Neural cell (in vitro differentiated cells): ENCODE results near the gene AGBL1. TPM values are rescaled to one million over a fixed set of nuclear protein-coding genes. Genes with fewer than 3 reads are reported as not detected.

Experiments used
- H2AFZ ChIP-seq: fragments of 200-600, 300-800 bp; sonication (generic), shearing (Covaris generic); 2 replicates; pipeline ENCODE4 v1.6.0; 2014; ENCODE audit warnings: low read depth, mild to moderate bottlenecking, antibody characterized with exemption, low read length, moderate library complexity
- H3F3A ChIP-seq: fragments of 200-600 bp; shearing (Covaris generic); 2 replicates; pipeline ENCODE4 v1.6.1; 2016; ENCODE audit warnings: mild to moderate bottlenecking, moderate library complexity, mixed read lengths, antibody characterized with exemption, low read length; ENCODE audit not compliant: insufficient read depth, poor library complexity, severe bottlenecking
- H3K27ac ChIP-seq: fragments of 200-600, 300-800 bp; sonication (generic), shearing (Covaris generic); 2 replicates; pipeline ENCODE4 v1.5.1; 2014; ENCODE audit warnings: mild to moderate bottlenecking, low read length, moderate library complexity
- H3K27me3 ChIP-seq: fragments of 300-800, 200-600 bp; sonication (generic), shearing (Covaris generic); 2 replicates; pipeline ENCODE4 v1.6.0; 2014; ENCODE audit warnings: mild to moderate bottlenecking, low read depth, low read length, moderate library complexity; ENCODE audit not compliant: insufficient read depth
- H3K36me3 ChIP-seq: fragments of 300-800, 200-600 bp; sonication (generic), shearing (Covaris generic); 2 replicates; pipeline ENCODE4 v1.5.1; 2014; ENCODE audit warnings: mild to moderate bottlenecking, antibody characterized with exemption, low read length, moderate library complexity; ENCODE audit not compliant: insufficient read depth
- H3K4me2 ChIP-seq: fragments of 300-800, 200-600 bp; sonication (generic), shearing (Covaris generic); 2 replicates; pipeline ENCODE4 v1.6.0; 2014; ENCODE audit warnings: mild to moderate bottlenecking, low read length
- H3K4me3 ChIP-seq: fragments of 300-800, 200-600 bp; sonication (generic), shearing (Covaris generic); 2 replicates; pipeline ENCODE4 v1.5.1; 2014; ENCODE audit warnings: mild to moderate bottlenecking, low read length, moderate library complexity
- H3K79me2 ChIP-seq: fragments of 200-600 bp; shearing (Covaris generic); replicated peaks from 2 replicates; pipeline ENCODE4 v1.6.0; 2014; ENCODE audit warnings: mild to moderate bottlenecking, low read length, moderate library complexity; ENCODE audit not compliant: insufficient read depth
- H3K9ac ChIP-seq: fragments of 300-800, 200-600 bp; sonication (generic), shearing (Covaris generic); 2 replicates; pipeline ENCODE4 v1.6.1; 2016; ENCODE audit warnings: mild to moderate bottlenecking, low read length, mixed read lengths
- H3K9me2 ChIP-seq: fragments of 200-600 bp; shearing (Covaris generic); 2 replicates; pipeline ENCODE4 v1.6.1; 2016; ENCODE audit warnings: mild to moderate bottlenecking, low read length, mixed read lengths; ENCODE audit not compliant: insufficient read depth
- H3K9me3 ChIP-seq: fragments of 200-600, 300-800 bp; sonication (generic), shearing (Covaris generic); 2 replicates; pipeline ENCODE4 v1.6.1; 2016; ENCODE audit warnings: mild to moderate bottlenecking, mixed run types, low read length, moderate library complexity, mixed read lengths
- H4K20me1 ChIP-seq: fragments of 200-600 bp; shearing (Covaris generic); 2 replicates; pipeline ENCODE4 v1.6.1; 2016; ENCODE audit warnings: mild to moderate bottlenecking, mixed run types; ENCODE audit not compliant: insufficient read depth
- CTCF ChIP-seq: fragments of 450-650 bp; IDR thresholded peaks from 2 replicates; pipeline ENCODE4 v1.5.1; 2014; ENCODE audit warnings: antibody characterized with exemption, mild to moderate bottlenecking, moderate library complexity; ENCODE audit not compliant: poor library complexity, severe bottlenecking
- EP300 ChIP-seq: fragments of 450-650 bp; conservative IDR thresholded peaks from 2 replicates; pipeline ENCODE4 v1.6.1; 2014; ENCODE audit warnings: antibody characterized with exemption, mild to moderate bottlenecking, moderate library complexity; ENCODE audit not compliant: poor library complexity, severe bottlenecking
- EZH2 ChIP-seq: fragments of 200-600, 300-800 bp; shearing (Covaris generic), sonication (generic); IDR thresholded peaks from 2 replicates; pipeline ENCODE4 v1.6.1; 2014; ENCODE audit warnings: antibody characterized with exemption, low read length, borderline replicate concordance, mild to moderate bottlenecking; ENCODE audit not compliant: insufficient read depth, poor library complexity, severe bottlenecking
- MXI1 ChIP-seq: fragments of 450-650 bp; conservative IDR thresholded peaks from 2 replicates; pipeline ENCODE4 v1.6.1; 2014; ENCODE audit warnings: antibody characterized with exemption, mild to moderate bottlenecking; ENCODE audit not compliant: poor library complexity, severe bottlenecking
- POLR2AphosphoS5 ChIP-seq: IDR thresholded peaks from 2 replicates; pipeline ENCODE4 v1.6.1; 2012
- RAD21 ChIP-seq: fragments of 450-650 bp; conservative IDR thresholded peaks from 2 replicates; pipeline ENCODE4 v1.6.1; 2014; ENCODE audit warnings: antibody characterized with exemption, mild to moderate bottlenecking, moderate library complexity
- REST ChIP-seq: IDR thresholded peaks from 2 replicates; pipeline ENCODE4 v1.6.1; 2012; ENCODE audit warnings: borderline replicate concordance
- SMC3 ChIP-seq: fragments of 450-650 bp; conservative IDR thresholded peaks from 2 replicates; pipeline ENCODE4 v1.6.1; 2014; ENCODE audit warnings: antibody characterized with exemption, mild to moderate bottlenecking, moderate library complexity; ENCODE audit not compliant: poor library complexity
- TAF1 ChIP-seq: IDR thresholded peaks from 2 replicates; pipeline ENCODE4 v1.6.1; 2012; ENCODE audit warnings: low read depth
- polyA plus RNA-seq: library from polyadenylated mRNA; depleted of rRNA; stranded (reverse); fragments of >200 nt; gene quantifications from 2 replicates; pipeline ENCODE4 v1.2.3, GENCODE V29; 2014

Gene AGBL1
- polyA plus RNA-seq, 1 donor from 2014 or later: 0.12 TPM

- Histone ChIP-seq H2AFZ (no peak overlapping the region), H3K36me3 (no peaks in the 10 kb centered on the region), H3K27me3 (no peaks in the 10 kb centered on the region), H4K20me1 (no peaks in the 10 kb centered on the region), H3K9me3 (no peaks in the 10 kb centered on the region), H3K9me2 (no peaks in the 10 kb centered on the region), H3K79me2 (no peaks in the 10 kb centered on the region), H3K9ac (no peak overlapping the region), H3K27ac (no peak overlapping the region), H3K4me3 (no peak overlapping the region), H3F3A (no peaks in the 10 kb centered on the region), H3K4me2 (no peak overlapping the region)
- TF ChIP-seq POLR2AphosphoS5 (no peak), MXI1 (no peak), SMC3 (no peak), REST (no peak), EP300 (no peak), TAF1 (no peak), EZH2 (no peak), RAD21 (no peak), CTCF (no peak)
Observed at GRCh38 chr15:86879250-86880229, 799.9 kb downstream of the AGBL1 start.

GRCh38 chr15:86885616-86886015, 805.9 kb downstream of the AGBL1 start:
- Histone ChIP-seq H3K36me3 (no peaks in the 10 kb centered on the region), H3F3A (no peaks in the 10 kb centered on the region), H3K4me2 (no peak overlapping the region), H3K79me2 (no peaks in the 10 kb centered on the region), H3K9me2 (no peaks in the 10 kb centered on the region), H3K9me3 (no peaks in the 10 kb centered on the region), H3K27ac (no peak overlapping the region), H3K4me3 (no peak overlapping the region), H3K9ac (no peak overlapping the region), H3K27me3 (no peaks in the 10 kb centered on the region), H2AFZ (no peak overlapping the region), H4K20me1 (no peaks in the 10 kb centered on the region)
- TF ChIP-seq EP300 (no peak), REST (no peak), RAD21 (no peak), EZH2 (no peak), TAF1 (no peak), POLR2AphosphoS5 (no peak), MXI1 (no peak), CTCF (no peak), SMC3 (no peak)
